HS-27A (cell line): Measurements from ENCODE around the gene YIPF1.

ENCODE experiments used
- DNase-seq: peaks from one replicate; pipeline ENCODE4 v3.0.0-alpha.2; 2012; ENCODE audit warnings: low read depth, missing footprints

Gene YIPF1

GRCh38 chr1:53889304-53890298, at the start of gene YIPF1:
Gene YIPF1 (minus strand): TSS chr1:53889797. CDS start chr1:53888937, 860 bp downstream.
- DNase-seq = peak; percentile 69

GRCh38 chr1:53938136-53938830, 48.7 kb upstream of the YIPF1 start:
- no peak for DNase-seq

- DNase-seq = no peak
These were observed 46.8 kb upstream of the YIPF1 start for GRCh38 chr1:53936430-53936829.

- DNase-seq = no peak
These were observed 44.7 kb upstream of the YIPF1 start for GRCh38 chr1:53934170-53934765.

- DNase-seq = no peak
These were observed 41.9 kb upstream of the YIPF1 start for GRCh38 chr1:53931523-53931922.

GRCh38 chr1:53930932-53931331, 41.3 kb upstream of the YIPF1 start:
- no peak for DNase-seq

- no peak for DNase-seq
These were observed 39.8 kb upstream of the YIPF1 start for GRCh38 chr1:53929246-53929960.

GRCh38 chr1:53927376-53927881, 37.8 kb upstream of the YIPF1 start:
- DNase-seq = no peak

GRCh38 chr1:53919675-53920066, 30.1 kb upstream of the YIPF1 start:
- no peak for DNase-seq

GRCh38 chr1:53918343-53918742, 28.7 kb upstream of the YIPF1 start:
- DNase-seq = no peak

- no peak for DNase-seq
These were observed 23.9 kb upstream of the YIPF1 start for GRCh38 chr1:53913352-53914033.

GRCh38 chr1:53911442-53911841, 21.8 kb upstream of the YIPF1 start:
- no peak for DNase-seq

- no peak for DNase-seq
These were observed 20.3 kb upstream of the YIPF1 start for GRCh38 chr1:53909946-53910345.

GRCh38 chr1:53906121-53906520, 16.5 kb upstream of the YIPF1 start:
- DNase-seq = no peak

- no peak for DNase-seq
These were observed 15.9 kb upstream of the YIPF1 start for GRCh38 chr1:53905509-53905908.

- DNase-seq = no peak
These were observed 12.9 kb upstream of the YIPF1 start for GRCh38 chr1:53902235-53903138.

GRCh38 chr1:53899708-53900107, 10.1 kb upstream of the YIPF1 start:
- no peak for DNase-seq

- no peak for DNase-seq
These were observed 9.6 kb upstream of the YIPF1 start for GRCh38 chr1:53899206-53899628.

GRCh38 chr1:53896635-53897229, 7.1 kb upstream of the YIPF1 start:
- no peak for DNase-seq

GRCh38 chr1:53895421-53895820, 5.8 kb upstream of the YIPF1 start:
- no peak for DNase-seq
